Measurements from ENCODE around the gene ACTN3.
"Not testable (repeated sequence)": the region's sequence is repeated elsewhere in the genome, so short reads cannot be mapped to it uniquely, and the experiment has no call there.

The ACTN3 gene

DNA sequence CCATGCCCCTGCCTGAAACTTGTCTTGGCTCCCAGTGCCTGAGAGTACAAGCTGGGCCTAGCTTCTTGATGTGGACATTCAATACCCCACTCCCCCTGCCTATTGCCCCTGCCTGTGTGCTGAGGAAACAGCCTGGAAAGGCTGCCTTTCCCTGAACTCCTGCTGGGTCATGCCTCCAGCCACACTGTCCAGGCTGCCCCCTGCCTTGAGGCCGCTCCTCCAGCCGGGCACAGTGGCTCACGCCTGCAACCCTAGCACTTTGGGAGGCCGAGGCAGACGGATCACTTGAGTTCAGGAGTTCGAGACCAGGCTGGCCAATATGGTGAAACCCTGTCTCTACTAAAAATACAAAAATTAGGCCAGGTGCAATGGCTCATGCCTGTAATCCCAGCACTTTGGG is 56.4 kb downstream of the ACTN3 start:
- DNase-seq (ENCODE audit: low read depth), result no peak
- TF ChIP-seq, protein P1, sequence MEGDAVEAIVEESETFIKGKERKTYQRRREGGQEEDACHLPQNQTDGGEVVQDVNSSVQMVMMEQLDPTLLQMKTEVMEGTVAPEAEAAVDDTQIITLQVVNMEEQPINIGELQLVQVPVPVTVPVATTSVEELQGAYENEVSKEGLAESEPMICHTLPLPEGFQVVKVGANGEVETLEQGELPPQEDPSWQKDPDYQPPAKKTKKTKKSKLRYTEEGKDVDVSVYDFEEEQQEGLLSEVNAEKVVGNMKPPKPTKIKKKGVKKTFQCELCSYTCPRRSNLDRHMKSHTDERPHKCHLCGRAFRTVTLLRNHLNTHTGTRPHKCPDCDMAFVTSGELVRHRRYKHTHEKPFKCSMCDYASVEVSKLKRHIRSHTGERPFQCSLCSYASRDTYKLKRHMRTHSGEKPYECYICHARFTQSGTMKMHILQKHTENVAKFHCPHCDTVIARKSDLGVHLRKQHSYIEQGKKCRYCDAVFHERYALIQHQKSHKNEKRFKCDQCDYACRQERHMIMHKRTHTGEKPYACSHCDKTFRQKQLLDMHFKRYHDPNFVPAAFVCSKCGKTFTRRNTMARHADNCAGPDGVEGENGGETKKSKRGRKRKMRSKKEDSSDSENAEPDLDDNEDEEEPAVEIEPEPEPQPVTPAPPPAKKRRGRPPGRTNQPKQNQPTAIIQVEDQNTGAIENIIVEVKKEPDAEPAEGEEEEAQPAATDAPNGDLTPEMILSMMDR (IDR thresholded peaks at IDR 0.05; ENCODE audit: control insufficient read depth, insufficient read depth, low read depth, low read length, missing control alignments), result no peak
- H3K4me3 ChIP-seq (ENCODE audit: control insufficient read depth, low read depth, low read length), result no peak overlapping the region

DNA sequence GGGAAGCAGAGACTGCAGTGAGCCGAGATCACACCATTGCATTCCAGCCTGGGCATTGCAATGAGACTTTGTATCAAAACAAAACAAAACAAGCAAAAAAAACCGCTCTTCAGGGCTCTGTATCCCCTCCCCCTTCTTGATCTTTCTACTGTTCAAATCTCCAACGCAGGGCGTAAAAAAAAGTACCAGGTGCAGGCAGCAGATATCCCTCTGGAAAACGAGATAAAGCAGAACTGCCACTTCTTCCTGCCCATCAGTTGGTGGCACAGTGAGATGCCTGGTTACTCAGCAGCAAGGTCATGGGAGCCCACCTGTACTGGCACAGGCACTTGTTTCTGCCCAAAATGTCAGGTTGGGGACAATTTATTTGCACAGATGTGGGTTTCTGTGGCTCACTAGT is 57.5 kb downstream of the ACTN3 start:
- TF ChIP-seq, protein P1 (IDR thresholded peaks at IDR 0.05; ENCODE audit: control insufficient read depth, insufficient read depth, low read depth, low read length, missing control alignments), result no peak
- no peak overlapping the region for H3K4me3 ChIP-seq (ENCODE audit: control insufficient read depth, low read depth, low read length)

DNA sequence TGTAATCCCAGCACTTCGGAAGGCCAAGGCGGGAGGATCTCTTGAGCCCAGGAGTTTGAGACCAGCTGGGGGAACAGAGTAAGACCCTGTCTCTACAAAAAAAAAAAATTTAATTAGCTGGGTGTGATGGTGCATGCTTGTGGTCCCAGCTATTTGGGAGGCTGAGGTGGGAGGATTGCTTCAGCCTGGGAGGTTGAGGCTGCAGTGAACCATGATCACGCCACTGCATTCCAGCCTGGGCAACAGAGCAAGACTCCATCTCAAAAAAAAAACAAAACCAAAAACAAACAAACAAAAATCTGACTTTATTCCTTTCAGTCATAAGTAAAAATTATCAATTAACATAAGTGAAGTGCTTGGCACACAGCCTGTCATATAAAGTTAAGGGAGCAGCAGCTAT is 59.9 kb downstream of the ACTN3 start:
- H3K4me3 ChIP-seq (ENCODE audit: control insufficient read depth, low read depth, low read length); DNase-seq (ENCODE audit: low read depth): not testable (repeated sequence)

More for the DNA sequence above, 57.5 kb downstream of the ACTN3 start:
- no peak for DNase-seq (ENCODE audit: low read depth)

DNA sequence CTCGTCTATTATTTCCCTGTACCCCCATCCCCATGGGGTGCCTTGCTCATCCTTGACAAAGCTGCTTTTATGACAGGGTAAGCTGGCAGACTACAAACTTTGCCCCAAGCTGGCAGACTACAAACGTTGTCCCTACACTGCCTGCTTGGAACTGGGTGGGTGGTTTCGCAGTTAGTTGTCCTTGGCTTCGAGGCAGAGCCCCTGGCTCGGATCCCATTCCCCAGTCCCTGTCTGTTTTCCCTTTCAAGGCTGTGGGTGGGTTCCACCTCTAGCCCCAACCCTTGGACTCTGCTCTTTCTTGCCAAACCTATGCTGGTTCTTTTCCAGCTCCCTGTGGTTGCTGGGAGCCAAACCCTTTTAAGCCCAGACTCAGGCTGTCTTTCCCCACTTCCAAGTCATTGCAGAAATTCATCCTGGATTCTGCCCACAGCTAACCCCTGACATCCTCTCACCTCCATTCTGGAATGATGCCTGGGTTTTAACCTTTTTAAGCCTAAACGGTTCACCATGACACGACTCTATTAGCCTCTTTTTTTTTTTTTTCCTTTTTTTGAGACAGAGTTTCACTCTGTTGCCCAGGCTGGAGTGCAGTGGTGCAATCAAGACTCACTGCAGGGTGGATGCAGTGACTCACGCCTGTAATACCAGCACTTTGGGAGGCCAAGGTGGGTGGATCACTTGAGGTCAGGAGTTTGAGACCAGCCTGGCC is 60.6 kb downstream of the ACTN3 start:
- no peak overlapping the region for H3K4me3 ChIP-seq (ENCODE audit: control insufficient read depth, low read depth, low read length)
- TF ChIP-seq, protein P1 (IDR thresholded peaks at IDR 0.05; ENCODE audit: control insufficient read depth, insufficient read depth, low read depth, low read length, missing control alignments), result no peak
- DNase-seq (ENCODE audit: low read depth), result peak; percentile 44

DNA sequence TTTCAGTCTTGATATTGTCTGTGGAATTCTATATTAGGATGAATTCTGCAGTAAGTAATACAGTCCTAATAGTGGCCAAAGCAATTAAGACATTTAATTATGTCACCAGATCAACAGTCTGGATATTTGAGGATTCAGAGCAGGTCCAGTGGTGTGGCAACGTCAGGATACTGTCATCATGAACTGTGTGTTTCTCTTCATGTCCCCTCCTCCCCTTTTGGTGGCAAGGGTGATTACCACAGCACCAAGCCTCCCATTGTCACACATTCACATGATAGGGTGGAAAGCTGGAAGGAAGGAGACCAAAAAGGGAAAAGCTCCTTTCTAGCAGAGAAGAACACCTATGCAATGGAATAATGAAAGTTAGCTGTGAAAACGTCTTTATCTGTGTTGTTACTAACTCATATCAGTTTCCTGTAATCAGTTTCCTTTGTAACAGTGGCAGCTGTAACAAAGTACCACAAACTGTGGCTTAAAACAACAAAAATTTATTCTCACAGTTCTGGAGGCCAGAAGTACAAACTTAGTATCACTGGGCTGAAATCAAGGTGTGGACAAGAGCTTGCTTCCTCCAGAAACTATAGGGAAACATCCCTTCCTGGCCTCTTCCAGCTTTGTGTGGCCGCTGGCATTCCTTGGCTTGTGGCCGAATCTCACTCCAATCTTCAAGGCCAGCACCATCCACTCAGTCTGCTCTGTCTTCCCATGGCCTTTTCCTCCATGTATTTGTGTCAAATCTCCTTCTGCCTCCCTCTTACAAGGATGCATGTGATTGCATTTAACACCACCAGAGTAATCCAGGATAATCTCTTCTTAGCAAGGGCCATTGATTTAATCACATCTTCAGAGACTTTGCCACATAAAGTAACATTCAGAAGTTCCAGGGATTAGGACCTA is 63.3 kb downstream of the ACTN3 start:
- DNase-seq (ENCODE audit: low read depth), result no peak
- no peak overlapping the region for H3K4me3 ChIP-seq (ENCODE audit: control insufficient read depth, low read depth, low read length)
- TF ChIP-seq, protein P1 (IDR thresholded peaks at IDR 0.05; ENCODE audit: control insufficient read depth, insufficient read depth, low read depth, low read length, missing control alignments), result no peak

DNA sequence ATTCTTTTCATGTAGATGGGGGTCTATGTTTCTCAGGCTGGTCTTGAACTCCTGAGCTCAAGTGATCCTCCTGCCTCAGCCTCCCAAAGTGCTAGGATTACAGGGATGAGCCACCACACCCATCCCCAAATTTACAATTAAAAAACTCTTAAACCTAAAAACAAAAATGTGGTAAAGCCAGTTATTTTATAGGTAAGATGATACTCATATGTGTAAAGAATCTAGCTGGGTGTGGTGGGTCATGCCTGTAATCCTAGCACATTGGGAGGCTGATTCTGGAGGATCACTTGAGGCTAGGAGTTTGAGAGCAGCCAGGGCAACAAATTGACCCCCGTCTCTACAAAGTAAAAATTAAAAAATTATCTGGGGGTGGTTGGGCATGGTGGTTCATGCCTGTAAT is 65.8 kb downstream of the ACTN3 start:
- DNase-seq (ENCODE audit: low read depth), result no peak
- H3K4me3 ChIP-seq (ENCODE audit: control insufficient read depth, low read depth, low read length), result no peak overlapping the region
- TF ChIP-seq, protein P1 (IDR thresholded peaks at IDR 0.05; ENCODE audit: control insufficient read depth, insufficient read depth, low read depth, low read length, missing control alignments), result no peak

Measured in AG09309 (cell line).